ENCODE data around the gene TSPAN3. TPM values are rescaled to one million over a fixed set of nuclear protein-coding genes. Genes with fewer than 3 reads are reported as not detected.

Gene TSPAN3
- total RNA-seq, 1 experiment from 2014 or later, result 237 TPM

DNA sequence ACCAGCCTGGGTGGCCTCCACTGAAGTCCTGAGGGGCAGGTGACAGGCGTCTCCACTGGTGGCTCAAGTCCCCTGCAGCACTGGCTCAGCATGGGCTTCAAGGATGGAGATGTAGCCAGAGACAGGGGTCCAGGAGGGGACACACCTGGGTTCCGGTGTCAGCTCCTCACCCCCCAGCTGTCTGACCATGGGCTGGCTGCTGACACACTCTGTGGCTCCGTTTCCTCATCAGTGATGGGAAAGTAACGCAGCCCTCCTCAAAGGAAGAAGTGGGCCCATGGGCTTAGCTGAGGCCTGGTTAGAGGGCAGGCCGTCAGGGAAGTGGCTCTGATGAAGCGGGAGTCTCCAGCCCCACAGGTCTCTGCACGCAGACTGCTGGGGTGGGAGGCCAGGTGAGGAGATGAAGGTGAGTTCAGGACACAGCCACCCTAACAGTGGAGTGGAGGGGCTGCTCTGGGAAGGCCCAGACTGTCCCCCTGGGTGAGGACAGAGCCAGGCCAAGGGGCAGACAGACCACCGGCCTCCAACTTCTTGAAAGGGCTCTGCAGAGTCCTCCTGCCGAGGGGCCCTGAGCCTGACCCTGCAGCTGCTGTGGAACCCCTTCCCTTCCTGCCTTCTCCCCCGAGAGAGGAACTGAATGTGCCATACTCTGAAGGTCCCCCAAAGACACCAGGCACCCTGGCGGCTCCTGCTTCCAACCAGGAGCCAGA, 52.0 kb downstream of the TSPAN3 start:
- Histone ChIP-seq H3K4me3 (ENCODE audit: low read depth, low read length) (no peak overlapping the region), H3K36me3 (ENCODE audit: control insufficient read depth, insufficient read depth, low read length) (no peaks in the 10 kb centered on the region), H3K9me3 (no peaks in the 10 kb centered on the region), H3K4me1 (no peaks in the 10 kb centered on the region), H3K27me3 (replicated peaks; ENCODE audit: control insufficient read depth, insufficient read depth, low read length) (no peaks in the 10 kb centered on the region)
- intact Hi-C loops (cut with micrococcal nuclease; ENCODE audit: unreplicated experiment), result no loop called here
- TF ChIP-seq, protein P1, sequence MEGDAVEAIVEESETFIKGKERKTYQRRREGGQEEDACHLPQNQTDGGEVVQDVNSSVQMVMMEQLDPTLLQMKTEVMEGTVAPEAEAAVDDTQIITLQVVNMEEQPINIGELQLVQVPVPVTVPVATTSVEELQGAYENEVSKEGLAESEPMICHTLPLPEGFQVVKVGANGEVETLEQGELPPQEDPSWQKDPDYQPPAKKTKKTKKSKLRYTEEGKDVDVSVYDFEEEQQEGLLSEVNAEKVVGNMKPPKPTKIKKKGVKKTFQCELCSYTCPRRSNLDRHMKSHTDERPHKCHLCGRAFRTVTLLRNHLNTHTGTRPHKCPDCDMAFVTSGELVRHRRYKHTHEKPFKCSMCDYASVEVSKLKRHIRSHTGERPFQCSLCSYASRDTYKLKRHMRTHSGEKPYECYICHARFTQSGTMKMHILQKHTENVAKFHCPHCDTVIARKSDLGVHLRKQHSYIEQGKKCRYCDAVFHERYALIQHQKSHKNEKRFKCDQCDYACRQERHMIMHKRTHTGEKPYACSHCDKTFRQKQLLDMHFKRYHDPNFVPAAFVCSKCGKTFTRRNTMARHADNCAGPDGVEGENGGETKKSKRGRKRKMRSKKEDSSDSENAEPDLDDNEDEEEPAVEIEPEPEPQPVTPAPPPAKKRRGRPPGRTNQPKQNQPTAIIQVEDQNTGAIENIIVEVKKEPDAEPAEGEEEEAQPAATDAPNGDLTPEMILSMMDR (IDR thresholded peaks at IDR 0.05; ENCODE audit: insufficient read depth in 1 of 2, low read depth in 1 of 2, low read length in 1 of 2, severe bottlenecking in 1 of 2, unreplicated experiment in 1 of 2), result no peak
- Mint-ChIP-seq H3K36me3 (ENCODE audit: insufficient read depth, unreplicated experiment) (peaks cover 5% of the 10 kb centered on the region), H3K4me1 (ENCODE audit: low read depth, unreplicated experiment) (no peaks in the 10 kb centered on the region), H3K4me3 (ENCODE audit: unreplicated experiment) (no peak overlapping the region), H3K27me3 (ENCODE audit: insufficient read depth, unreplicated experiment) (no peaks in the 10 kb centered on the region), H3K9me3 (ENCODE audit: unreplicated experiment) (no peaks in the 10 kb centered on the region), H3K27ac (ENCODE audit: unreplicated experiment) (no peak overlapping the region)
- CTCF ChIA-PET, result no interaction called here
- BruUV-seq (replicated peaks), result no TSS peak
- DNase-seq, result no peak
- POLR2A ChIA-PET, result no interaction called here

GRCh38 chr15:77017761-77018720, 52.9 kb downstream of the TSPAN3 start:
- H3K4me3 ChIP-seq (ENCODE audit: low read depth, low read length), result no peak overlapping the region
- H3K4me1 Mint-ChIP-seq (ENCODE audit: low read depth, unreplicated experiment), result no peaks in the 10 kb centered on the region
- no peaks in the 10 kb centered on the region for H3K27me3 Mint-ChIP-seq (ENCODE audit: insufficient read depth, unreplicated experiment)
- intact Hi-C loops (cut with micrococcal nuclease; ENCODE audit: unreplicated experiment), result no loop called here
- TF ChIP-seq, protein P1 (IDR thresholded peaks at IDR 0.05; ENCODE audit: insufficient read depth in 1 of 2, low read depth in 1 of 2, low read length in 1 of 2, severe bottlenecking in 1 of 2, unreplicated experiment in 1 of 2), result no peak
- H3K4me1 ChIP-seq, result no peaks in the 10 kb centered on the region
- peaks cover 8% of the 10 kb centered on the region for H3K36me3 Mint-ChIP-seq (ENCODE audit: insufficient read depth, unreplicated experiment)
- no peaks in the 10 kb centered on the region for H3K36me3 ChIP-seq (ENCODE audit: control insufficient read depth, insufficient read depth, low read length)
- BruUV-seq (replicated peaks), result no TSS peak
- H3K9me3 Mint-ChIP-seq (ENCODE audit: unreplicated experiment), result no peaks in the 10 kb centered on the region
- no peaks in the 10 kb centered on the region for H3K9me3 ChIP-seq
- no peak overlapping the region for H3K27ac Mint-ChIP-seq (ENCODE audit: unreplicated experiment)
- no peak for DNase-seq
- POLR2A ChIA-PET, result no interaction called here
- H3K4me3 Mint-ChIP-seq (ENCODE audit: unreplicated experiment), result no peak overlapping the region
- H3K27me3 ChIP-seq (replicated peaks; ENCODE audit: control insufficient read depth, insufficient read depth, low read length), result no peaks in the 10 kb centered on the region
- CTCF ChIA-PET, result no interaction called here

GRCh38 chr15:77017091-77017660, 53.7 kb downstream of the TSPAN3 start:
- Histone ChIP-seq H3K27me3 (replicated peaks; ENCODE audit: control insufficient read depth, insufficient read depth, low read length) (no peaks in the 10 kb centered on the region), H3K4me1 (no peaks in the 10 kb centered on the region), H3K9me3 (no peaks in the 10 kb centered on the region), H3K4me3 (ENCODE audit: low read depth, low read length) (no peak overlapping the region), H3K36me3 (ENCODE audit: control insufficient read depth, insufficient read depth, low read length) (no peaks in the 10 kb centered on the region)
- Mint-ChIP-seq H3K36me3 (ENCODE audit: insufficient read depth, unreplicated experiment) (peaks cover 4% of the 10 kb centered on the region), H3K9me3 (ENCODE audit: unreplicated experiment) (no peaks in the 10 kb centered on the region), H3K27me3 (ENCODE audit: insufficient read depth, unreplicated experiment) (no peaks in the 10 kb centered on the region), H3K4me3 (ENCODE audit: unreplicated experiment) (no peak overlapping the region), H3K4me1 (ENCODE audit: low read depth, unreplicated experiment) (no peaks in the 10 kb centered on the region), H3K27ac (ENCODE audit: unreplicated experiment) (no peak overlapping the region)
- ChIA-PET POLR2A (no interaction called here), CTCF (no interaction called here)
- no TSS peak for BruUV-seq (replicated peaks)
- DNase-seq, result no peak
- intact Hi-C loops (cut with micrococcal nuclease; ENCODE audit: unreplicated experiment), result no loop called here
- TF ChIP-seq, protein P1 (IDR thresholded peaks at IDR 0.05; ENCODE audit: insufficient read depth in 1 of 2, low read depth in 1 of 2, low read length in 1 of 2, severe bottlenecking in 1 of 2, unreplicated experiment in 1 of 2), result no peak

Measured in Caco-2 (cell line).